HG03097 (cell line): ENCODE results near the gene GSX1.

ENCODE experiments used
- ATAC-seq: cut with Tn5 transposase; IDR thresholded peaks from one replicate; pipeline ENCODE4 v1.9.1; 2021; ENCODE audit not compliant: unreplicated experiment, low FRiP score

Gene GSX1

GRCh38 chr13:27826379-27827353 is 34.4 kb downstream of the GSX1 start:
- no peak for ATAC-seq

- ATAC-seq, result no peak
Measured at GRCh38 chr13:27827646-27828045, 35.4 kb downstream of the GSX1 start.

- no peak for ATAC-seq
Measured at GRCh38 chr13:27830010-27830409, 37.7 kb downstream of the GSX1 start.

DNA sequence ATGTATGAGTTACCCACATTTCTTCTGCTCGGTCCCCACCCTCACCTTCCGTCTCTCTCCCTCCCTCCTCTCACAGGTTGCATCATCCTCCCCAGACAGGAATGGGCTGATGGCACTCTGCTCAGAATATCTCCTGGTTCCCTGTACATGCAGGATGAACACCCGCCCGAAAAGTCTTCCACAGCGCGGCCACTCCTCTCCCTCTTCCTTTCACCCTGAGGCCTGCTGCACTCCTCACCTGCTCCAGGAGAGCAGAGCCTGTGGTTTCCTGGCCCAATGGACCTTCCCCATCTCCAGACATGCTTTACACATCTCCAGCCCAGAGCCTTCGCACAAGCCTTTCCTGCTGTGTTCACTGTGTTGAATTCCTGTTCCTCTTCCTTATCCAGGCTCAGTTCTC is 40.9 kb downstream of the GSX1 start:
- ATAC-seq, result no peak

DNA sequence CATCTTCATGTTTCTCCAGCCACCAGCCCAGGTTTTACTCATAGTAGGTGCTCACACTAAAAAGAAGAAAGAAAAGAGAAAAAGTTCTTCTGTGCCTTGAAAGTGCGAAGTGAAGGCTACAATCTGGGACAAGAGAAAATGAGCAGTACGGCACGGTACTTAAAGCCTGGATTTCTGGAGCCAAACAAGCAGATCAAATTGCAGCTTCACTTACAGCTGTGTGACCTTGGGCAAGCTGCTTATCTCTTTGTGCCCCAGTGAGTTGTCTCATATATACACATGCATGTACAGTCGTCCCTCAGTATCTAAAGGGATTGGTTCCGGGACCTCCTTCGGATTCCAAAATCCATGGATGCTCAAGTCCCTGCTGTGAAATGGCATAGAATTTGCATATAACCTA is 41.8 kb downstream of the GSX1 start:
- no peak for ATAC-seq

DNA sequence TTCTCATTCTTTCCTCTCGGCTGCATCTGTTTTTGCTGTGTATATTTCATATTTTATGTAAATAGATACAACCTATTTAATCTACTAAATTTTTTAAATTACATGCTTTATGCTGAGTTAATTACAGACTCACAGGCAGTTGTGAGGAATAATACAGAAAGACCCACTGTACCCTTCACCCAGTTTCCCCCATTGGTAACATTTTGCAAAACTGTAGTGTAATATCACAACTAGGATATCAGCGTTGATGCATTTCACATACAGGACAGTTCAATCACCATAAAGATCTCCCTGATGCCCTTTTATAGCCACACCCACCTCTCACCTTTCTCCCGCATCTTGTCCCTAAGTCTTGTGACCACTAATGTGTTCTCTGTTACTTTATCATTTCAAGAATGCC is 43.5 kb downstream of the GSX1 start:
- ATAC-seq, result no peak

GRCh38 chr13:27839809-27840467 is 47.7 kb downstream of the GSX1 start:
- ATAC-seq, result no peak

- no peak for ATAC-seq
Measured at GRCh38 chr13:27842571-27842970, 50.3 kb downstream of the GSX1 start.
